ENCODE results near the gene IQSEC2.

The IQSEC2 gene

DNA sequence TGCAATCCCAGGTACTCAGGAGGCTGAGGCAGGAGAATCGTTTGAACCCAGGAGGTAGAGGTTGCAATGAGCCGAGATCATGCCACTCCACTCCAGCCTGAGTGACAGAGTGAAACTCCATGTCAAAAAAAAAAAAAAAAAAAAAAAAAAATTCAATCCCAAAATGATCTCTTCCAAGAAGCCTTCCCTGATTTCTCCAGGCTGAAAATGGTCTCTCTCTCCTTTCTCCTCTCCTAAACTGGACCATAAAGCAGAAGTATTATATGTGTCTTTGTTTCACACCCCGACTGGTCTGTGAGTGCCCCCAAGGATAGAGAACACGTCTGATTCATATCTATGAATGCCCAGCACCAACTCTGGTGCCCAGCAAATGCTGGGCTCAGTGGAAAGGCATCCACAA, 39.1 kb downstream of the IQSEC2 start:
- DNase-seq (ENCODE audit: low spot score) = no peak

DNA sequence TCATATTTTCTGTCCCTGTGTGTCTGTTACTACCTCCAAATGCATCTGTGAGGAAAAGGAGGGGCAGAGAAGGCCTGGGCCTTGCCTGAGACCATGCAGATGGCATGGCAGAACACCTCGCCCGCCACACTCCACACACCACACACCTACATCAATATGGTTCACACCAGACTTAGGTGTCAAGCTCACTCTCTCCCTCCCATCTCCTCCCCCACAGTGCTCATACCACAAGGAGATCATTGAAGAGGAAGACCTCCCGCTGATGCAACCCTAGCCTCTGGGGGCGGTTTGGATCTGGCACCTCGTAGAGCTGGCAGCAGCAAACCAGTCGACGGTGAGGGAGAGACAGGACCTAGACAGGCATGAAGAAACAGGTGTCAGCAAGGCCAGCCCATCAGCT, 39.8 kb downstream of the IQSEC2 start:
- no peak for DNase-seq (ENCODE audit: low spot score)

DNA sequence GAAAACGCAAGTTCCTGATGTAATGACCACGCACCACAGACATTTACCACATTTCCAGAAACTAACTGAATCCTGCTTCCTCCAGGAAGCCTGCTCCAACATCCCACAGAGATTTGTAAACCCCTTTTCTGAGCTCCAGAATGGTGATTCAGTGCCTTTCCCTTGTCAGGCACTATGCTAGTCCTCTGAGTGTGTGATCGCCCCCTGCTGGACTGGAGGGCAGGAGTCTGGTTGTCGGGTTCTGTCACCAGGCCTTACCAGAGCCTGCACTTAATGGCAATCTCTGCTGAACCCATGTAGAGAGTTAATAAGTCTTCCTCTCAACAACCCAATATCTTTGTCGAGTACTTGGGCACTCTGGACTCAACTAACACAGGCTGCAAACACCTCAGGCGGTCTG, 41.9 kb downstream of the IQSEC2 start:
- DNase-seq (ENCODE audit: low spot score) = no peak

DNA sequence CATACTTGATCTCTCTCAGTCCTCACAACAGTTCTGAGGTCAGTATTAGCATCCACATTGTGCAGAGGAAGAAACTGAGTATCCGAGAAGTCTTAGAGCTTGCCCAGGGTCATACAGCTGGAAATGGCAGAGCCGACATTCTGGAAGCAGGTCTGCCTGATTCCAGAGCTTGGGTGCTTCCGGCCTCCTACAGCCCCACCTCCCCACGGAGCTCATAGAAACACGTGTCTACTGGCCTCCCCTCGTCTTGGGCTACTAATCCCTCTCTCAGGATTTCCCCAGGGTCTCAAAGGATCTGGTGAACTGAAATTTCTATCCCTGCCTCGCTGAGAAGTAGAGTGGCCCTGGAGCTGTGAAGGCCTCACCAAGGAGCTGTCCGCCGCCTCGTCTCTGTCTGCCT, 44.3 kb downstream of the IQSEC2 start:
- no peak for DNase-seq (ENCODE audit: low spot score)

DNA sequence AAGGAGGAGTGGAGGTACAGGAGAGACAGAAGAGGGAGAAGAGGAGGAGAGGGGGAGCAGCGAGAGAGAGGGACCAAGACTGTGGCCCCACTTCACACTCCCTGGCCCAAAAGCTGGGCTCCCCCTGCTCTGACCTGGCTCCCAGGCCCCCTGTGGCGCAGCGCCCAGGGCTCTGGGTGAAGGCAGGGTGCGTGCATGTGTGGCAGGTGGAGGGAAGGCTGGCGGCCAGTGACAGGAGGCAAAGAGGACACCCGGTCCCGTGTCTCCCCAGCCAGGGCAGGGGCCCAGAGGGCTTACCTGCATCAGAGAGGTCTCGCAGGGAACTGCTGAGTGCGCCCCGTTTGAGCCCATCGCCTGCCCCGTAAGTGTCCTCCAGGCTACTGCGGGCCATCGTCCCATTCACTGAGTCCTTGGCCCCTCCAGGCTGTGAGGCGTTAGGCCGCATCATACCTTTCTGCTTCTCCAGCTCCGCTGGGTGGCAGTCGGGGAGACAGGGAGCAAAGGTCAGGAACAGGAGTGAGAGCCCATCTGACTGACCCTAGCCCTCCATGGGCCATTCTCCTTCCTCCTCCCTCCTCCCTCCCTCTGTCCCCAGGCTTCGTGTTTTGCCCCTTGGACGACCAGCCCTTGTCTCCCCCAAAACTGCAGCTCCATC, 45.2 kb downstream of the IQSEC2 start:
- DNase-seq (ENCODE audit: low spot score) = no peak

DNA sequence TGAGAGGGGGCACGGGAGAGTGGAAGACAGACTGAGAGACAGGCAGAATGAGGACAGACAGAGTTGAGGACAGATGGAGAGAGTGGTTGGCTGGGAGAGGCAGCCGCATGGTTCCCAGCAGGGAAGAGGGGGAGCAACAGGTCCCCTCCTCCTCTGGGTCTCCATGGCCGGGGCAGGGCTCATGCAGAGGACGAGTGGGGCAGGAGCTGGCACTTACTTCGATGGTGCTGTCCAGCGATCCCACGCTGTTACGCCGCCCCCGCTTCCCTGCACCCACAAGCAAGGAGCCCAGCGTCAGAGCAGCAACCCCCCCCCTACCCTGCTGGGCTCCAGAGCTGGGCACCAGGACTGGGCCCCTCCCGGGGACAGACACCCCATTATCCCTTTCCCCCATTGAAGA, 45.8 kb downstream of the IQSEC2 start:
- no peak for DNase-seq (ENCODE audit: low spot score)

DNA sequence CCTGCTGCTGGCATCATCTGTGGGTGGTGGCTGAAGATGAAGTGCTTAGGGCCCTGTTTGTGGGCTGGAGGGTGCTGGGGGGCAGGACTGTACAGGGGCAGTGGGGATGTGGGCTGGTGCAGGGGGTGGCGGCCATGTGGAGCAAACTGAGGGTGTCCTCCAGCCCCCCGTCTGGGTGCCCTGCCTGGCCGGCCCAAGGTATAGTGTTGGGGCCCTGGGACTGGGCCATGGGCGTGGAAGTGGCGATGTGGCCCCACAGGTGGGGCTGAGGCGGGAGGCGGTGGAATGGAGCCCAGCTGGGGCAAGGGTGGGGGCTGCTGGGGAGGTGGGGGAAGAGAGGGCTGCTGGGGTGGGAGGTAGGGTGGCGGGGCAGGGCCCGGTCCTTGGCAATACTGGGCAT, 46.9 kb downstream of the IQSEC2 start:
- no peak for DNase-seq (ENCODE audit: low spot score)

DNA sequence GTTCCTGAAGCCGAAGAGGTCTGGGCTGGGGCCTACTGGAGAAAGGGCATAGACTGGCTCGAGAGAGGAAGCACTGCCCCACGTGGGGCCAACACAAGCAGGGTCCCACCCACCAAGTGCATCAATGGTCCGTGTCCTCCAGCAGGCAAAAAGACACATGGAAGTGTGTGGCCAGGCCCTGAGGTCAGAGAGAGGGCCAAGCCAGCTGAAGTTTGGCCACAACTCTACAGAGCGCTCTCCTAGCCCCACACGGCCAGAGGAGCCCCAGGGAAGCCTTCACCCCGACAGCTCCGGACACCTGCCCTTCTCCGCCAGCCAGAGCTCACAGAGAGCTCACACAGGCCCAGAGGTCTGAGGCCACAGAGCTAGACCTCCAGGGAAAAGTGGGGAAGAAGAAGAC, 47.8 kb downstream of the IQSEC2 start:
- DNase-seq (ENCODE audit: low spot score) = no peak

DNA sequence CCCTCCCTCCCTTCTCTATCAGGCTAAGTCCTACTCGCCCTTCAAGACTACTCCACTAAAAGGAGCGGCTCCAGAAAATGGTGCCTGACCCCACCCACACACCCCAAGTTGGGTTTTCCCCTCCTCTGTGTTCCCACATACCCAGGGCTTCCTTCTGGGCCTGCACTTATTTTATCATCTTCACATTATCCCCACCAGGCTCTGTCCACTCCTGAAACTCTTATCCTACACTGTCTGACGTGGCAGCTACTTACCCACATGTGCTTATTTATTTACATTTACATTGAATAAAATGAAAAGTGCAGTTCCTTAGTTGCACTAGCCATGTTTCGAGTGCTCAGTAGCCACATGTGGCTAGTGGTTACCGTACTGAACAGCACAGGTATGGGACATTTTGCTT, 51.3 kb downstream of the IQSEC2 start:
- DNase-seq (ENCODE audit: low spot score) = no peak

DNA sequence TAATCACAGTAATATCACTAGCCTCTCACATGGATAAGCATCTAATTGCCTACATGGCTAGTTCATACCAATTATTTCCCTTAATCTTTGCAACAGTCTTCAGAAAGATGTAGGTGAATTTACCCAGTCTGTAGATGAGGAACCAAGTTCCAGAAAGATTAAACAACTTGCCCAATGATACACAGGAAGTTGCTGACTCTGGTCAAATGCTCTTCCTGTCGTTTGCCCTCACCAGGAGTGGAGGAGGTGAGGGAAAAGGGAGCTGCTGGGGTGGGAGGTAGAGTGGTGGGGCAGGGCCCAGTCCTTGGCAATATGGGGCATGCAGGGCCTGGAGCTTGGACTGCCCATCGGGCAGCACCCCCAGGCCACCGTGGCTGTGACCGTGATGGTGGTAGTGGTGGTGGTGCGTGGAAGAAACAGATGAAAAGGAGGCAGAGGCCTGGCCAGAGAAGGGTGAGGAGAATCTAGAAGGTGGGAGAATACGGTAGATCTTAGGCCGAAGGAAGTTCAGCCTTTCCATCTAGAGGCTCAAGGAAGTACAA, 54.1 kb downstream of the IQSEC2 start:
- no peak for DNase-seq (ENCODE audit: low spot score)

DNA sequence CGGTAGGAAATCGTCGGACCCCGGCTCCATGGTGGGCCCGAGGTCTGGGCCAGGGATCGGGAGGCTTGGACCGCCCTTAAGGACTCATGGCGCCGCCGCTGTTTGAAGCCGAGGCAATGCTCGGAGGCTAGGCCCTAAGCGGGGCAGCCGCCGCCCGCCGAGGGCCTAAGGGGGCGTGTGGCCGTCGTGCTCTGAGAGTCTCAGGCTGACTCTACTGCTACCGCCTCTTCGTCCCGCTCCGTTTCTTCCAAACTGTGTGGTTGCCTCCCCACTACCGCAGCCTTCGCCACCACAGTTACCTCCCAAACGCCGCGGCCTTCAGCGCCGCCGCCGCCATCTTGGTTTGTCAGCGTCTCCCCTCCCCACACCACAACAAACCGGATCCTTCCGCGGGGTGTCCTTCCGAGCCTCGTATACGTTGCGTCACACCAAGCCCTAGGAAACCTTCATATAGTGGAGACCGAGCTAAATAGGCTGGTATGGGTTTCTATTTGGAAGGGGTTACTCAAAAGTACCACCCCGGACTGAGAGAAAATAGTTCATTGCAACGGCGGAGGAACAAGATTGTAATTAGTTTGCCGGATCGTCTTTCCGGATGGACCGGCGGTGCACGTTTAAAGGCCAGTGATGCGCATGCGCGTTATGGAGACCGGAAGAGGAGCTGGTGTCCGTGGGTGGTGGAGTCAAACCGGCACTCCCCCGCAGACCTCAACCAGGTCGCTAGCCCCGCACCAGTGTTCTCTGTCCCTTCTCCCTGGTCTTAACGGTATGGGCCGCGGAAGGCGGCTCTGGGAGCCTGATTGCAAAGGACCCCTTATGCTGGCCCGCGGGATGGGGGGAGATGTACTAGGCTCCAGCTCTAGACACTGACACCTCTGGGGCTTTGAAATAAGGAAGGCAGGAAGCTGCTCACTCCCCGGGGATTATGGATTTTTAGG, 56.3 kb downstream of the IQSEC2 start, which contains the start of gene KDM5C:
Gene KDM5C (minus strand): TSS at position 348 of the 938 bp plus-strand sequence. CDS start 318 bp downstream, at position 30.
- peak; percentile 87 for DNase-seq (ENCODE audit: low spot score)

DNA sequence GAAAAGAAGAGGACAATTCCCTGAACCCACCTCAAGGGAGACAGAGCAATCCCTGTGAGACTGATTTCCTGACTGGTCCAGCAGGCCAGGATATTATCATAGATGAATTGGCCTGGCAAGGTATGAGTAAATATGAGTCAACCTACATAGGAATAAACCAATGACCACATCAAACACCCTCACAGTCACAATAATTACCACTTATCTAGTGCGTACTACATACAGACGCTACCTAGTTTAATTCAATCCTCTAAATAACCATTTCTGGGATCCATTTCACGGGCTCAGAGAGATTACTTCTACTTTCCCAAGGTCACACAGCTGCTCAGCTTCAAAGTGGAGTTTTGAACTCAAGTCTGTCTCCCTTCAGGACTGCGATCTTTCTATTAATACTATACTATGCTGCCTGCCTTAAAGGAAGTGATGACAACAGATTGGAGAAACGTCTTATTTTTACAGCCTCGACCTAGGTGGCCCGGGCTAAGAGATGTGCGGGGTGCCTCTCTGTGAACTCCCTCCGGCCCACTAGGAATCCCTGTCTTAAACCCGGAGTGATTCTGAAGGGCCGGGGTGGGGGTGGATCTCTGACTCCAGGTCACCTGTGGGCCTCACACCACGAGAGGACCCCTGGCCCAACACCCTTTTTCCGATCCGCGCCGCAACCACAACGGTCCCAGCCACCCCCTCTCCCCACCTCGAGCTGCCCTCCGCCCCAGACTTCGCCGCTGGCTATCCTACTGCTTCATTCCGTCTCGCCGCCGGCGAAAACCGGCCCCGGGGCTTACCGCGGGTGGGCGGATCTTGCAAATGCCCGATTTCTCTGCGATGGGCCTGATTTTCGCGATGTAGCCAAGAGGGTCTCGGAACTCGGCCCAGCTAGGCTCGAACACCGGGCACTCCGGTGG, 57.2 kb downstream of the IQSEC2 start:
- DNase-seq (ENCODE audit: low spot score) = no peak

DNA sequence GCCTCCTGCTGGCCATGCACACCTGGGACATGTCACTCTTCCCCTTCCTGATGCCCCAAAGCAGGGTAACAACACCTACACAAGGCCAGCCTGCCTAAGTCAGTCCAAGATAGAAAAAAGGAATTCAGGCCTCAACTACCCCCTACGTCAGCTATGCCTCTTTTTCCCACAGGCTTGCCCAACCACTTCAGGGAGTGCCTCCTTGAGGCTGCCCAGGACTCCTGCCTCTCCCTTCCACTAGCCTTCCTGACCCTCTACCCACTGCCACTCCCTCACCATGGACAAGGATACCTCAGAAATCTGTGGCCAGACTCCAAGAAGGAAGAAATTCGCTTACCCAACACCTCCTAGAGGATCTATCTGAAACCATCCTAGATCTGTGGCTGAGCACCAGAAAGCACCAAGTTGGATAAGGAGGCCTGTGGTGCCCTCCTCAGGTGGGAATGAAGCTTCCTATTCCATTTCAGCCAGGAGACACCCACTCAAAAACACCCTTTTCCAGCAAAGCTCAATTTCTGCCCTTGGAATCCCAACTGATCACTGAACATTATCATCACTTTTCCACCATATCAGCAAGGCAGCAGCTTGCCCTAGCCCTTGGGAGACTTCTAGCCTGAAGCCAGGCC, 58.2 kb downstream of the IQSEC2 start:
- DNase-seq (ENCODE audit: low spot score) = no peak

Data from putamen (tissue), 1 donor.